SK-N-SH (cell line): ENCODE measurements around the gene ADGB. TPM values are rescaled to one million over a fixed set of nuclear protein-coding genes. Genes with fewer than 3 reads are reported as not detected.

Source experiments
- CTCF ChIA-PET: fragments of 300-600, 350-600 bp; formaldehyde crosslinking; extraction: SDS; loops from one replicate; lab custom pipeline; 2021; lab: Yijun Ruan, JAX
- POLR2A ChIA-PET: fragments of 350-600 bp; sonication (Branson Sonifier 250); formaldehyde crosslinking; extraction: SDS; loops from one replicate; lab custom pipeline; 2020; ENCODE audit warnings: antibody characterized with exemption, inconsistent platforms; lab: Yijun Ruan, JAX
- DNase-seq: peaks from one replicate; pipeline ENCODE4 v3.0.0; 2012
- H2AFZ ChIP-seq: fragments of 200-600 bp; sonication (generic); 2 replicates; pipeline ENCODE4 v1.8.1; 2016; ENCODE audit warnings: antibody characterized with exemption, mild to moderate bottlenecking, low read depth
- H3F3A ChIP-seq: fragments of 200-600 bp; sonication (generic); replicated peaks from 2 replicates; pipeline ENCODE3; 2016; ENCODE audit warnings: antibody characterized with exemption, mild to moderate bottlenecking; ENCODE audit not compliant: insufficient read depth
- H3K27ac ChIP-seq, 2 experiments: fragments of 200-500 bp in 1 of 2; fragments of 200-600 bp in 1 of 2; sonication (Bioruptor generic) in 1 of 2; sonication (generic), shearing (Covaris generic) in 1 of 2; 2 replicates each; pipeline versions ENCODE4 v1.5.1 to v1.6.1; 2014 to 2016; ENCODE audit warnings: low read depth in 2 of 2, inconsistent platforms in 1 of 2, low read length in 1 of 2, mild to moderate bottlenecking in 1 of 2, mixed read lengths in 1 of 2
- H3K27me3 ChIP-seq: fragments of 200-600 bp; sonication (generic), shearing (Covaris generic); 2 replicates; pipeline ENCODE4 v1.6.1; 2016; ENCODE audit warnings: mixed run types; ENCODE audit not compliant: insufficient read depth
- H3K36me3 ChIP-seq, 2 experiments: fragments of 200-500 bp in 1 of 2; fragments of 200-600 bp in 1 of 2; sonication (Bioruptor generic) in 1 of 2; sonication (generic) in 1 of 2; replicated peaks in 1 of 2; 2 replicates each; pipeline versions ENCODE3 to v1.5.1; 2014 to 2016; ENCODE audit warnings: low read length in 1 of 2, mild to moderate bottlenecking in 1 of 2; ENCODE audit not compliant: insufficient read depth in 2 of 2, control insufficient read depth in 1 of 2
- H3K4me1 ChIP-seq, 2 experiments: fragments of 200-500 bp in 1 of 2; fragments of 200-600 bp in 1 of 2; sonication (Bioruptor generic) in 1 of 2; sonication (generic), shearing (Covaris generic) in 1 of 2; 2 replicates each; pipeline versions ENCODE4 v1.5.1 to v1.6.1; 2014 to 2016; ENCODE audit warnings: low read depth in 1 of 2, low read length in 1 of 2, mixed run types in 1 of 2; ENCODE audit not compliant: insufficient read depth in 2 of 2, control insufficient read depth in 1 of 2
- H3K4me2 ChIP-seq: fragments of 200-600 bp; sonication (generic), shearing (Covaris generic); 2 replicates; pipeline ENCODE4 v1.6.1; 2017; ENCODE audit warnings: mixed run types
- H3K4me3 ChIP-seq, 2 experiments: fragments of 200-500 bp in 1 of 2; fragments of 200-600 bp in 1 of 2; sonication (Bioruptor generic) in 1 of 2; sonication (generic), shearing (Covaris generic) in 1 of 2; 2 replicates each; pipeline versions ENCODE4 v1.5.1 to v1.8.1; 2014 to 2016; ENCODE audit warnings: low read depth in 2 of 2, inconsistent platforms in 1 of 2, low read length in 1 of 2, mild to moderate bottlenecking in 1 of 2, mixed read lengths in 1 of 2, moderate library complexity in 1 of 2
- H3K79me2 ChIP-seq: fragments of 200-600 bp; sonication (generic); 2 replicates; pipeline ENCODE4 v1.8.1; 2017; ENCODE audit warnings: mild to moderate bottlenecking; ENCODE audit not compliant: insufficient read depth
- H3K9ac ChIP-seq: fragments of 200-600 bp; sonication (generic); 2 replicates; pipeline ENCODE4 v1.6.1; 2017; ENCODE audit warnings: mixed run types
- H3K9me2 ChIP-seq: fragments of 200-600 bp; sonication (generic); 2 replicates; pipeline ENCODE4 v1.6.1; 2017; ENCODE audit warnings: mixed run types
- H3K9me3 ChIP-seq: fragments of 200-600 bp; sonication (generic); 2 replicates; pipeline ENCODE4 v1.6.1; 2017; ENCODE audit warnings: mixed run types, mild to moderate bottlenecking, moderate library complexity
- H4K20me1 ChIP-seq: fragments of 200-600 bp; sonication (generic); 2 replicates; pipeline ENCODE4 v1.6.1; 2017; ENCODE audit warnings: mild to moderate bottlenecking, mixed run types; ENCODE audit not compliant: insufficient read depth
- ELF1 ChIP-seq: IDR thresholded peaks from 2 replicates; pipeline ENCODE4 v1.4.0; 2012
- EZH2phosphoT487 ChIP-seq: fragments of 200-600 bp; sonication (generic); IDR thresholded peaks from 2 replicates; pipeline ENCODE4 v1.6.1; 2017; ENCODE audit warnings: low read depth, mixed run types, mild to moderate bottlenecking, antibody characterized with exemption, moderate library complexity, borderline replicate concordance
- FOXJ3 ChIP-seq: sonication (generic); formaldehyde crosslinking; IDR thresholded peaks from 2 replicates; pipeline ENCODE4 v1.5.1; 2020; ENCODE audit warnings: mild to moderate bottlenecking, missing genetic modification reagents
- JUND ChIP-seq: IDR thresholded peaks from 2 replicates; pipeline ENCODE4 v1.4.0; 2012
- MEF2A ChIP-seq: IDR thresholded peaks from 2 replicates; pipeline ENCODE4 v1.4.0; 2012; ENCODE audit warnings: low read depth, borderline replicate concordance
- RFX5 ChIP-seq: IDR thresholded peaks from 2 replicates; pipeline ENCODE4 v1.6.1; 2012; ENCODE audit warnings: mild to moderate bottlenecking, improper control_type of control experiment, low read length
- SMC3 ChIP-seq: IDR thresholded peaks from 2 replicates; pipeline ENCODE4 v1.6.1; 2012; ENCODE audit warnings: low read depth, low read length, improper control_type of control experiment
- polyA plus RNA-seq, 3 experiments: library from polyadenylated mRNA; depleted of rRNA; stranded (reverse); fragments of >200 nt; gene quantifications; 2 replicates each; pipeline ENCODE4 v1.2.3, GENCODE V29; 2012
- TF ChIP-seq, protein P1 (sequence below): IDR thresholded peaks from 2 replicates; pipeline ENCODE4 v1.4.0; 2012; ENCODE audit warnings: low read depth, borderline replicate concordance
- TF ChIP-seq, protein P2 (sequence below): fragments of 200-600 bp; sonication (generic); IDR thresholded peaks from 2 replicates; pipeline ENCODE4 v1.6.1; 2017; ENCODE audit warnings: antibody characterized with exemption, mild to moderate bottlenecking, moderate library complexity
- TF ChIP-seq, protein P3 (sequence below): IDR thresholded peaks from 2 replicates; pipeline ENCODE4 v1.6.1; 2012; ENCODE audit warnings: mild to moderate bottlenecking, low read depth, low read length, moderate library complexity

ADGB gene
- polyA plus RNA-seq, 1 of the 3 experiments (the other 2 are of a cell fraction), result not detected

DNA sequence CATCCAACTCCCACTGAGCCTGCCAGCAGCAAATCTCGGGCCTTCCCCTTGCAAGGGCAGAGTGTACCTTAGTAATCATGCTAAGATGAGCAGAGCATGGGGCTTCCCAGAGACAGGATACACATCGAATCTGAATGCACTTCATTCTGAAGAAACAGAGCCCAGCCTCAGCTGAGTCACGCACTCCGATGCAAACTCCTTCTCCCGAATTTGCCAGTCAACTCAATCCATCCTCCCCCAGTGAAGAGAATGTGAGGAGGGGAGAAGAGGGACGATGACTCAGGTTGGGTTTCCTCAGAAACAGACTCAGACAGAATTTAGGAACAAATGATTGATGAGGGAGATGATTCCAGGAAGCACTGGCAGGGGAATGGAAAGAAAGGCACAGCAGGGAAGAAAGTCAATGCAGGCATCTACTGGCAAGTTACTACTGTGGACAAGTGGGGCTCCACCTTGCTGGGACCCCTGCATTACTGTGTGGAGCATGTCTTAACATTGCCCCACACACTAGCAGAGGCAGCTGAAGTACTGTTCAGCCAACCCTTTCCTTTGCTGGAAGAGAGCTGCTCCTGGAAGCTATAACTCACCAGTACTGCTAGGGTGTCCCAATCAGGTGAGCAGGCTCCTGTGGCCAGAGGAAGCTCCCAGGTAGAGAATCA lies 251.6 kb downstream of the ADGB start (continued):
- TF ChIP-seq, protein P1, sequence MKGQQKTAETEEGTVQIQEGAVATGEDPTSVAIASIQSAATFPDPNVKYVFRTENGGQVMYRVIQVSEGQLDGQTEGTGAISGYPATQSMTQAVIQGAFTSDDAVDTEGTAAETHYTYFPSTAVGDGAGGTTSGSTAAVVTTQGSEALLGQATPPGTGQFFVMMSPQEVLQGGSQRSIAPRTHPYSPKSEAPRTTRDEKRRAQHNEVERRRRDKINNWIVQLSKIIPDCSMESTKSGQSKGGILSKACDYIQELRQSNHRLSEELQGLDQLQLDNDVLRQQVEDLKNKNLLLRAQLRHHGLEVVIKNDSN, result no peak
- TF ChIP-seq RFX5 (no peak), SMC3 (no peak), ELF1 (no peak), EZH2phosphoT487 (no peak), FOXJ3 (CRISPR knock-in tag) (no peak), MEF2A (no peak), JUND (peak; percentile 63)
- TF ChIP-seq, protein P2, sequence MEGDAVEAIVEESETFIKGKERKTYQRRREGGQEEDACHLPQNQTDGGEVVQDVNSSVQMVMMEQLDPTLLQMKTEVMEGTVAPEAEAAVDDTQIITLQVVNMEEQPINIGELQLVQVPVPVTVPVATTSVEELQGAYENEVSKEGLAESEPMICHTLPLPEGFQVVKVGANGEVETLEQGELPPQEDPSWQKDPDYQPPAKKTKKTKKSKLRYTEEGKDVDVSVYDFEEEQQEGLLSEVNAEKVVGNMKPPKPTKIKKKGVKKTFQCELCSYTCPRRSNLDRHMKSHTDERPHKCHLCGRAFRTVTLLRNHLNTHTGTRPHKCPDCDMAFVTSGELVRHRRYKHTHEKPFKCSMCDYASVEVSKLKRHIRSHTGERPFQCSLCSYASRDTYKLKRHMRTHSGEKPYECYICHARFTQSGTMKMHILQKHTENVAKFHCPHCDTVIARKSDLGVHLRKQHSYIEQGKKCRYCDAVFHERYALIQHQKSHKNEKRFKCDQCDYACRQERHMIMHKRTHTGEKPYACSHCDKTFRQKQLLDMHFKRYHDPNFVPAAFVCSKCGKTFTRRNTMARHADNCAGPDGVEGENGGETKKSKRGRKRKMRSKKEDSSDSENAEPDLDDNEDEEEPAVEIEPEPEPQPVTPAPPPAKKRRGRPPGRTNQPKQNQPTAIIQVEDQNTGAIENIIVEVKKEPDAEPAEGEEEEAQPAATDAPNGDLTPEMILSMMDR, result no peak

DNA sequence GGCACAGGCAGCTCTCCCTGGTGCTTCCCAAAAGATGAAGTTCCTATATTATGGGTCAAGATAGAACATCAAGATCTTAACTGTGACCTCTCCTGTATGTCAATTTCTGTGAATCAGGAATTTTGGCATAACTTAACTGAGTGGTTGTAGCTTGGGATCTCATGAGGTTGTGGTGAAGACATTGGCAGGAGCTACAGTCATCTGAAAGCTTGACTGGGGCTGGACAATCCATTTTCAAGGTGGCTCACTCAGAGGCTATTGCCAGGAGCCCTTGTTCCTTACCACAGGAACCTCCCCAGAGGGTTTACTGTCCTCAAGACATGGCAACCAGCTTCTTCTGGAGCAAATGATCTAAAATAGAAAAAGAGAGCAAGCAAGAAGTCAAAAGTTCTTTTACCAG lies 252.2 kb downstream of the ADGB start:
- ChIA-PET POLR2A (no interaction called here), CTCF (no interaction called here)
- H3K9me2 ChIP-seq, result no peaks in the 10 kb centered on the region
- no peak for DNase-seq
- H3K36me3 ChIP-seq, result no peaks in the 10 kb centered on the region
- no peak overlapping the region for H3K9ac ChIP-seq
- TF ChIP-seq, protein P3, sequence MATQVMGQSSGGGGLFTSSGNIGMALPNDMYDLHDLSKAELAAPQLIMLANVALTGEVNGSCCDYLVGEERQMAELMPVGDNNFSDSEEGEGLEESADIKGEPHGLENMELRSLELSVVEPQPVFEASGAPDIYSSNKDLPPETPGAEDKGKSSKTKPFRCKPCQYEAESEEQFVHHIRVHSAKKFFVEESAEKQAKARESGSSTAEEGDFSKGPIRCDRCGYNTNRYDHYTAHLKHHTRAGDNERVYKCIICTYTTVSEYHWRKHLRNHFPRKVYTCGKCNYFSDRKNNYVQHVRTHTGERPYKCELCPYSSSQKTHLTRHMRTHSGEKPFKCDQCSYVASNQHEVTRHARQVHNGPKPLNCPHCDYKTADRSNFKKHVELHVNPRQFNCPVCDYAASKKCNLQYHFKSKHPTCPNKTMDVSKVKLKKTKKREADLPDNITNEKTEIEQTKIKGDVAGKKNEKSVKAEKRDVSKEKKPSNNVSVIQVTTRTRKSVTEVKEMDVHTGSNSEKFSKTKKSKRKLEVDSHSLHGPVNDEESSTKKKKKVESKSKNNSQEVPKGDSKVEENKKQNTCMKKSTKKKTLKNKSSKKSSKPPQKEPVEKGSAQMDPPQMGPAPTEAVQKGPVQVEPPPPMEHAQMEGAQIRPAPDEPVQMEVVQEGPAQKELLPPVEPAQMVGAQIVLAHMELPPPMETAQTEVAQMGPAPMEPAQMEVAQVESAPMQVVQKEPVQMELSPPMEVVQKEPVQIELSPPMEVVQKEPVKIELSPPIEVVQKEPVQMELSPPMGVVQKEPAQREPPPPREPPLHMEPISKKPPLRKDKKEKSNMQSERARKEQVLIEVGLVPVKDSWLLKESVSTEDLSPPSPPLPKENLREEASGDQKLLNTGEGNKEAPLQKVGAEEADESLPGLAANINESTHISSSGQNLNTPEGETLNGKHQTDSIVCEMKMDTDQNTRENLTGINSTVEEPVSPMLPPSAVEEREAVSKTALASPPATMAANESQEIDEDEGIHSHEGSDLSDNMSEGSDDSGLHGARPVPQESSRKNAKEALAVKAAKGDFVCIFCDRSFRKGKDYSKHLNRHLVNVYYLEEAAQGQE, result no peak
- peak overlapping the region; percentile 47; the same call in 1 of the 2 replicates for H3K4me2 ChIP-seq
- H3K79me2 ChIP-seq, result no peaks in the 10 kb centered on the region
- H4K20me1 ChIP-seq, result no peaks in the 10 kb centered on the region
- no peaks in the 10 kb centered on the region for H3K9me3 ChIP-seq
- H3K27me3 ChIP-seq, result no peaks in the 10 kb centered on the region
- peaks cover 25% of the 10 kb centered on the region for H3F3A ChIP-seq
- no peaks in the 10 kb centered on the region; a peak in 2 of 4 replicates for H3K4me1 ChIP-seq
- H3K4me3 ChIP-seq, result no peak overlapping the region
- H3K27ac ChIP-seq, result peak overlapping the region in 1 of 2 experiments; percentile 56; a peak in 2 of 4 replicates
- no peak overlapping the region for H2AFZ ChIP-seq
